NCI-H2196 treated with DMSO at 0.1 percent for 48 hours (cell line): ENCODE measurements around the gene HK2.
A peak's percentile ranks its signal among the peaks of the same experiment; 100 is the strongest.
"Not testable (repeated sequence)": the region's sequence is repeated elsewhere in the genome, so short reads cannot be mapped to it uniquely, and the experiment has no call there.

Source experiments
- DNase-seq: peaks from one replicate; lab custom pipeline; 2025; ENCODE audit not compliant: unreplicated experiment; lab: John Stamatoyannopoulos, UW

The HK2 gene

GRCh38 chr2:74833418-74834233, at the start of gene HK2:
HK2 (plus strand) TSS chr2:74834127; CDS start chr2:74834581, 454 bp downstream.
- peak; percentile 35 for DNase-seq

GRCh38 chr2:74789271-74789670, 44.7 kb upstream of the HK2 start:
- no peak for DNase-seq

GRCh38 chr2:74792282-74792681, 41.6 kb upstream of the HK2 start:
- no peak for DNase-seq

- DNase-seq: not testable (repeated sequence)
Observed at GRCh38 chr2:74794878-74795277, 39.0 kb upstream of the HK2 start.

GRCh38 chr2:74806355-74806839, 27.5 kb upstream of the HK2 start:
- no peak for DNase-seq

DNA sequence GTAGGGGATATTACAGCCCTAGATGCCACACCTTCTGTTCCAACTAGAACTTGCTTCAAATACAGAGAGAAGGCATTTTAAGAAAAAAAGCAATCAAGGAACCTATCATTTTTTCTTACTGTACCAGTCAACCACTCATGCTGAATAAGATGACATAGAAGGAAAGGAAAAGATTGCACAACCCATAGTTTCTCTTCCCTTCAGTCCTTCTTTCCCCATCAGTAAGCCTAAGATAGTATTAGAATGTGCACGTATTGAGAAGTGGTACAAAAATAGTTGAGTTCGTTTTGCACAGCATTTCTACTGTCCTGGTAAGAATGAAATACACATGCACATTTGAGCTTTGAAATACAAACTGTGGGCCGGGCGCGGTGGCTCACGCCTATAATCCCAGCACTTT, 27.0 kb upstream of the HK2 start:
- DNase-seq: no peak

DNA sequence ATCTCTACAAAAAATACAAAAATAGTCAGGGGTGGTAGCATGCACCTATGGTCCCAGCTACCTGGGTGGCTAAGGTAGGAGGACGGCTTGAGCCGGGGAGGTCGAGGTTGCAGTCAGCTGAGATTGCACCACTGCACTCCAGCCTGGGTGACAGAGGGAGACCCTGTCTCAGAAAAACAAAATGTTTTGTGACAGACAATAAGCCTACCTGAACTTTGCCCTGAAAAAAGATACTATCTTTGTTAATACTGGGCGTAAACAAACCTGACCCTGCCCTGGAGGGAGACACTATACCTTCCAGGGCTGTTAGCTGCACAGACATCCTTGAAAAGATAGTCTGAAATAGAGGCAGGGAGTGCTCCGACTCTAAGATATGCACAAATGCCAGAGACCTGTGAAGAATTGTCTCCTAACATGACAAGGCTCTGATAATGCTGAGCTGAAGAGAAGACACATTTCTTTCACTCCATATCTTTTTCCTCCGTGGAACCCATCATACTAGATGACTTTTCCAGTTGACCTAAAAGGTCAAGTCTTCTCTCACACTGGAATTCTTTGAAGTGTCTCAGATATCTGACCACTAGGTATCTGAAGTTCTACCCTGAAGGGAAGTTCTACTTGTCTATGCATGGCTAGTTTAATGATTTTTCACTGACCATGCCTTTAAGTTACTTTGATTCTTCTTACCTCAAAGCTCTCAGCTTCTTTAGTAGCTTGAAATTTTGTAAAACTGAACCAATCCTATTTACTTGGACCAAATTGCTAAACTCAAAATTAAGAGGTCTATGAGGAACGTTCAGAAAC, 20.9 kb upstream of the HK2 start:
- no peak for DNase-seq

- no peak for DNase-seq
Observed at GRCh38 chr2:74814102-74814501, 19.8 kb upstream of the HK2 start.

DNA sequence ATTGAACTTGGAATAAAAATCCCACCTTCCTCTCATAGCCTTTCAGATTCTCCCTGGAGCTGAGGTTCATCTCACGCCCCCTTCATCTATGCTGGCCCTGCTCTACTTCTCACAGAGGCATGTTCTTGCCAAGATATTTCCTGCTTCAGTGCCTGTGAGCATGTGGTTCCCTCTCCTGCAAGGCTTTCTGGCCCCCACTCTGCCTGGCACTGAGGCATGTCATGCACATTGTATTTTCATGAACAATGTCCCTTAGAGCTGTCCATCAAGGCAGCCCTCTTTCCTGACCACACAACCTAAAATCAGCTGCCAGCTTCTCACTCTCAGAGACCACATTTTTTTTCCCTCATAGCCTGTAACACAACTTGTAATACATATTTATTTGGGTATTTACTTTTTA, 18.0 kb upstream of the HK2 start:
- DNase-seq: no peak

DNA sequence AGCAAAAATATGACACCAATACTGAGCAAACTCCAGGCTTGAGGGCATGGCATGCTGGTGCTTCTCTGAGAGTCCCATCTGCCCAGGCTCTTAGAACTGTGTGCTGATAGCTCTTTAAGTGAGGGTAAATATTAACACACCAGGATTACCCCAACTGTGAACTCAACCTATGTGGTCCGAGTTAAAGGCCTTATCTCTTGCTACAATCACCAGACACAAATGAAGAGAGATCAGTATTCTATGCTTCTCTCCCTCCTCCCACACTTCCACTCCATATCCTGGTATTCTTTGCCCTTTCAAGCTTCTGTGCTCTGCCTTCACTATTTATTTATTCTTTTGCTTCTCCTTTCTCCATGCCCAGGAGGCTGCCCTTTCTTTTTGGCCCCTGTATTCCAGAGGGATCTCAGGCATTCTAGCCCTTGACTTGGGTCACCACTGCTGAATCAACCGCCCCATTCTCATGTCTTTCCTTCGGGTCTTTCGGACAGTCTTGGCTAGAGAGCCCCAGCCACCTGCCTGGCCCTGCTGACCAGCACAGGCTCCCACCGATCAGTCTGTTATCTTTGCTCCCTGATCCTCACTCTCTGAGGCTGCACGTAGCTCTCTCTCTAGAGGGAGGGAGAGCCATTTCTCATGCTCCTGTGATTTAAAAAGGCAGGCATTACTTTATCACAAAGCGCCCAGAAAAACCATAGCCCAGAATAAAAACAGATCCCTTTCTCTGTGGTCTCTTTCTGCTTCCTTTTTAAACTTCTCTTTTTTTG, 17.2 kb upstream of the HK2 start:
- DNase-seq: no peak

DNA sequence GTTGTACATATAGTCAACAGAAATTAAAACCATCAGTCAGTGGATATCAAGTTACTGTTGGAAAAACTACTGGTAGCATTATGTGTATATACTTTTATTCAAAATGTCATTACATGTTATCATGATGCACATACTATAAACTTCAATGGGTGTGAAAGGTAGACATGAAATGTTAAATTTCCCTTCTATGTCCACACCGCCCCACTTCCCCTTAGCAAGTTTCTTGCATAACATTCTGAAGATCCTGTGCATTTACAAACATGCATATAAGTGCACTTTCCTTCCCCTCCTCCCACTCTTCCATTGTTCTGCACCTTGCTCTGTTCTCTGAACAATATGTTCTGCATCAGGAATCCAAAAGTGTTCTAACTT, 16.6 kb upstream of the HK2 start:
- no peak for DNase-seq

DNA sequence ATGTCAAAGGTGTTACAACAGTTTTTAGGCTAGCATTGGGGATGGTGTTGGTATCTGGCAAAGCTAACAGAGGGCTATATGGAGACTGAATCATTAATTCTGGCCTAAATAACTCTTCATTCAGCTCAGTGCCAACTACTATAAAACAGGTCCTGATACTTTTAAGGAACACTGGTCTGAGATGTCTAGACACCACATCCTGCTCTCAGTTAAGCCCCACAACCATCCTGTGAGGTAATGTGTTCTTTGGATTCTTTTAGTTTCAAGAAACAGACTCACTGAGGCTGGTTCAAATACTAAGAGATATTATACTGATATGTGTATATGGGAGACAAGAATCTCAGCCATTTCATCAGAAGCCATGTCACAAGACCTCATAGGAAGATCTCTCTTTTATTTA, 14.2 kb upstream of the HK2 start:
- DNase-seq: no peak

DNA sequence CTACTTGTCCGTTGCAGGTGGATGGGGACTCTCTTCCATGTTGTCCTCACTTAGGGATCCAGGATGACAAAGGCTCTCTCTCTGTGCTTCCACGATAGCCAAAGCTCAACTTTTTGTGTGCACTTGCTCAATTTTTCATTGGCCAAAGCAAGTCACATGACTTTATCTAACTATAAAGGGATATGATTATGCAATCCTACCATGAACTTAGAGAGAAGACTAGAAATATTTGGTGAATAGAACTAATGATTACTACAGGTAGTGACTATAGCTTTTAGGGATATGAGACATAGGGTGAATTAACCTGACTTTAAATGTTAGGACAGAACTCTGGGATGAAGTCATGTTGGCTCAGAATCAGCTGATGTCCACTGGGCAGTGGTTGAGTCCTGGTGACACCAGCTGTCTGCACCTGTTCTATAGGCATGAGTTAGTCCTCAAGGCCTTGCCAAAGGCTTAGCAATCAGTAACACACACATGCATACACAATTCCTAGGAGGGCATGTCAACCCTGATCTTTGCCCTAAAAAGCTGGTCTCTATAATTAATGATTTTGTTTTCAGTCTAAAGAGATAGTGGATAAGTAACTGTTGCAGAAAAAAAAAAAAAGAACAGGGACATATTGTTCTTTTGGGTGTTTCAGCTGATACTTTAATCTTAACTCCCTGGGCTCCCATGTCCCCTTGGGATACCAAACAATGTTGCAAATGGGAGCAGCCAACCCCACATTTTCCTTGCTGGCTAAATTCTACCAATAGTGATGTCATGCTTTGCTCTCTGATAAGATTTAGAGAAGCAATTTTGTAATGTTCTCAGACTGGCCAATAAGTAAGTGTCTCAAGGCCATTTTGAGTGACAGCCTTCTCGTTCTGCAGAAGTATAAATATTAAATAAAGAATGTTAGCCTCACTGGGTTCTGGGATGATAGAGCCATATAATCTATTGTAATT, 12.5 kb upstream of the HK2 start:
- no peak for DNase-seq

GRCh38 chr2:74822771-74823566, 11.0 kb upstream of the HK2 start:
- no peak for DNase-seq

GRCh38 chr2:74824679-74825078, 9.2 kb upstream of the HK2 start:
- no peak for DNase-seq

DNA sequence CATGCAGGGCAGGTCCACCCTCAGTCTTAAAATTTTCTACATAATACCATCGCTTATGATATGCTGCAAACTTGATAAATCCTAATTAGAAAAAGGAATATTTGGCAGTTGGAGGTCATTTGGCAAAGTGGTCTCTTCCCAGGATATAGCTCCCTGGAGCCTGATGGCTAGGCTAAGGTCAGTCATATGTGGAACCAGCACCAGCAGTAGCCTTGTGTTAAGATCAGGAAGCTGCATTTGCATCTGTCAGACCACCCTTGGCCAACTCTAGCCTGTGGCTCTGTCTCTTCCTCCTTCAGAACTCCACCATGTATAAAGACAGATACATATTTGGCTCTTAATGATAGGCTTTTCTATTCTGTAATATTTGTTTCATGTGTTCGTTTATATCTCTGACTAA, 5.4 kb upstream of the HK2 start:
- no peak for DNase-seq

DNA sequence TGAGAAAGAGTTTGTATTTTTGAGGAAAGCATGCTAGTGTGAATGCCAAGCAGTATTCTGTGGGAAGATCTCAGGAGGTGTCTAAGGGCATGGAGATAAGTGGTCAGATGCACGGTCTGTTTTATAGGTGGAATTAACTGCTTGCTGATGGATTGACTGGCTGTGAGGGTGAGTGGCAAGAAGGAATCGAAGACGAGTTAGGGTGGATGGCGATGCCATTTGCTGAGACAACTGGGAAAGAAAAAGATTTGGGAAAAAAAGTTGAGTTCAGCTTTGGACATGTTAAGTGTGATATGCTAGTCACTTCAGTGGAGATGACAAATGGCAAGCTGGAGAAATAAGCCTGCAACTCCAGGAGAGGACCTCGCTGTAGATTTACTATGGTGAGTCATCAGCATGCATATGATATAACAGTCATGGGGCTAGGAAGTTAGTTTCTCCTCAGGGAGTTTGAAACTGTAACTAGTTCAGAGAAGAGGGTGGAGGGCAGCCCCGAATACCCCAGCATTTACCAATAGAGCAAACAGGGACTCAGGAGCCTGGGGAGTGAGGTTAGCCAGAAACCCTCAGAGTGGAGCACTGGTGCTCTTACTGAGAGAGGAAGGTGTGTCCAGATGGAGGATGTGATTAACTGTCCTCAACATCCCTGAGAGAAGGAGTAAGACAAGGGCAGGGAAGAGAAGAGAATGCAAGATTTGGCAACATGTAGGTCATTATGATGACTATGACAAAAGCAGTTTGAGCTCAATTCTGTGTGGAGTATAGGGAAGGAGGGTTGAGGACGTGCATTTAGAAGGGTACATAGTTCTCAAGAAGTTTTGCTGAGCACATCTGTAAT, 2.0 kb upstream of the HK2 start:
- DNase-seq: no peak

GRCh38 chr2:74834234-74834791, 386 bp downstream of the HK2 start:
- DNase-seq: not testable (repeated sequence)
